ENCODE results near the gene RUNX1.
"Not testable (repeated sequence)": the region's sequence is repeated elsewhere in the genome, so short reads cannot be mapped to it uniquely, and the experiment has no call there.

Gene RUNX1

DNA sequence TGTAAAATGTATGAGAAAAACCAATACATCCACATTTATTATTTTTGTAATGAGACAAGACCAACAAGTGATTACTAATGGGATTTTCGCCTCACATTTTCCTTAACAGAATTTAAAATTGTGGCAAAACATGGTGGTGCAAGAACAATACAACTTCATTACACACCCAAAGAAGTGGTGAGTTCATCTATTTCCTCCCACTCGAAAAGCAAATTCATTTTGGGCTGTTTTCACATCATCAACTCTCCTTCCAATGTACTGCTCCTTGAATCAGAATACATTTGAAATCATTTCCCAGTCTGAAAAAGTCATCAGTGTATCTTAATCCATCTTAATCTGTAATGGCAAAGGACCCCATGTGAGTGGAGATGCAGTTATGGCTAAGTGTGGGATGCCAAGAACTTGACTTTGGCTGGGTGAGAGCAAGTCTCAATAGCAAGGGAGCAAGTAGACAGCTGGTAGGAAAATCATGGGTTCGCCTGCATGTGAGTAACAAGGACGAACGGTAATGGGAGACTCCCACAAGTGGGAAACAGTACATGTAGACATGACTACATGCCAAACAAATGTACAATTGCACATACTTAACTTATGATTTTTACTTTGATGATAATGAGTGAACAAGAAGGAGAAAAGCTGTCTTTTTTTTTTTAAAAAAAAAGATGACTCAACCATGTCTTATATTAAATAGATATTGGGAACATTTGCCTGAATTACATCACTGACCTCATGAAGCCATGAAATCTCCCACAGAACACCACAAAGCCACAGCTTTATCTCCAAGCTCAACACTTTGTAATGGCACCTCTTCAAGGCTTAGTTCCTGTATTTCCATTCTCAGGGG lies 46.0 kb downstream of the RUNX1 start:
- 96% methylated on average over 5 of the region's 5 CpGs for WGBS
- Histone ChIP-seq H3K27ac (ENCODE audit: low read depth, low read length) (no peak overlapping the region), H3K4me1 (ENCODE audit: insufficient read depth, low read length) (no peaks in the 10 kb centered on the region), H3K9ac (ENCODE audit: low read depth, low read length) (no peak overlapping the region), H3K9me3 (ENCODE audit: insufficient read depth, low read depth, low read length) (no peaks in the 10 kb centered on the region), H3K27me3 (ENCODE audit: insufficient read depth, low read length) (no peaks in the 10 kb centered on the region), H3K4me3 (ENCODE audit: low read length) (no peak overlapping the region), H3K36me3 (ENCODE audit: insufficient read depth, low read length) (no peaks in the 10 kb centered on the region)

DNA sequence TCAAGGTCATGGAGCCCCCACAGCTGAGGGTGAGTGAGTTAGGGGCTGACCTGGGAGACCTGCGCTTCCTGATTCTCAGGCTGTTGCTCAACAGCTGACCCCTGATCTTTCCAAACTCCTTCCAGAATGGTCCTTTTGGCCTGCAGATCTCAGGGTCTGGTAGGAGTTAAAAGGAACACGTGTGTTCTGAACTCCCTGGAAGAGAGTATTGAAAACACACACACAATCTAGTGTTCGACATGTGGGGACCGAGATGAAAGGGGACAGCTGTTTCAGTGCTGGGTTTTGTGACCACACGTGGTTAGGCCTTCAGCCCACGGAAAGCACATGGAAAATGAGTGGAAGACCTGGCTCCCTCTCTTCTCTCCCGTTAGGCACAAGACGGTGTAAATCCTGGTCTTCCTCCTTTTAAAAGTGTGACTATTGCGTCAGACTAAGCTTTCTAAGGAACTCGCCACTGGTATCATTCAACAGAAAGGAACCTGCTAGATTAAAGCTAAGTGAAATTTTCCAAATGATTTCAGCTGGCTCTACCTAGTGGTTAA lies 49.6 kb downstream of the RUNX1 start:
- Histone ChIP-seq H3K9ac (ENCODE audit: low read depth, low read length) (no peak overlapping the region), H3K36me3 (ENCODE audit: insufficient read depth, low read length) (no peaks in the 10 kb centered on the region), H3K27me3 (ENCODE audit: insufficient read depth, low read length) (no peaks in the 10 kb centered on the region), H3K27ac (ENCODE audit: low read depth, low read length) (no peak overlapping the region), H3K9me3 (ENCODE audit: insufficient read depth, low read depth, low read length) (no peaks in the 10 kb centered on the region), H3K4me1 (ENCODE audit: insufficient read depth, low read length) (peaks cover 7% of the 10 kb centered on the region; the same call in 1 of the 2 replicates), H3K4me3 (ENCODE audit: low read length) (no peak overlapping the region)
- WGBS = 95% methylated on average over 10 of the region's 10 CpGs

DNA sequence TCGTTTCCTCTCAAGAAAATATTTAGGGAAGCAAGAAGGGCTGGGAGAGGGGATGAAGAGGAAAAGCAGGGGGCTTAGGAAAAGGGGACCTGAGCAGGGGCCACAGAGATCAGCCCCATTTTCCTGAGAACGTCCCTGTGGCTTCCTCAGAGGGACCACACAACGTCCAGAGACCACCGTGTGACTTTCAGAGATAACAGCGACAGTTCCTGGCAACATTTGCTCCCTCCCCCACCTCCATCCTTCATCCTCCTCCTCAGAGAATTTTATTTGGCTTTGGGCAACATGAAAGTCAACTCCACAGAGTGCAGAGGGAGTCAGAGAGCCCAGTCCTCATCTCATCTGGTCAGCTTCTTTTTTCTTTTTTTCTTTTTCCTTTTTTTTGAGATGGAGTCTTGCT lies 50.9 kb downstream of the RUNX1 start:
- H3K4me1 ChIP-seq (ENCODE audit: insufficient read depth, low read length) = peaks cover 7% of the 10 kb centered on the region; the same call in 1 of the 2 replicates
- H3K36me3 ChIP-seq (ENCODE audit: insufficient read depth, low read length) = no peaks in the 10 kb centered on the region
- no peak overlapping the region for H3K9ac ChIP-seq (ENCODE audit: low read depth, low read length)
- no peaks in the 10 kb centered on the region for H3K9me3 ChIP-seq (ENCODE audit: insufficient read depth, low read depth, low read length)
- WGBS = 95% methylated on average over 5 of the region's 5 CpGs
- no peak overlapping the region for H3K4me3 ChIP-seq (ENCODE audit: low read length)
- no peak overlapping the region for H3K27ac ChIP-seq (ENCODE audit: low read depth, low read length)
- no peaks in the 10 kb centered on the region for H3K27me3 ChIP-seq (ENCODE audit: insufficient read depth, low read length)

DNA sequence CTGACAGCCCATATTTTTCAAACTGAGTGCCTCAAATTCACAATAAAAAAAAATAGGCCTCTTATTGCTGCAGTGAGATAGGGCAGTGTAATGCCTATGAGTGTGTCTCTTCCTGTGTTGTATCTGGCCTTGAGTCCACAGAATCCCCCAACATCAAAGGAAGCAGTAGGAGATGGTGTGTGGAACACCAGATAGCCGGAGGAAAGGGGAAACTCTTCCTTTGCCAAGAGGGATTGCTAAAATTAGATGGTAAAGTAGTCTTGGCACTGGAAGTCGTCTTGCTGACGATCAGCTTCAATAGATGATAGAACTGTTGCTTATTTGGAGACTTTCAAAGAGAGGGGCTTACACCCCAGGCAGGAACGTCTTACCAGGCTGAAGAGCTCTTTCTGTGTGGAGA lies 51.8 kb downstream of the RUNX1 start:
- H3K9ac ChIP-seq (ENCODE audit: low read depth, low read length) = no peak overlapping the region
- peaks cover 7% of the 10 kb centered on the region; the same call in 1 of the 2 replicates for H3K4me1 ChIP-seq (ENCODE audit: insufficient read depth, low read length)
- H3K27ac ChIP-seq (ENCODE audit: low read depth, low read length) = no peak overlapping the region
- no peaks in the 10 kb centered on the region for H3K27me3 ChIP-seq (ENCODE audit: insufficient read depth, low read length)
- H3K4me3 ChIP-seq (ENCODE audit: low read length) = no peak overlapping the region
- no peaks in the 10 kb centered on the region for H3K36me3 ChIP-seq (ENCODE audit: insufficient read depth, low read length)
- WGBS = 93% methylated on average over 4 of the region's 4 CpGs
- H3K9me3 ChIP-seq (ENCODE audit: insufficient read depth, low read depth, low read length) = no peaks in the 10 kb centered on the region

DNA sequence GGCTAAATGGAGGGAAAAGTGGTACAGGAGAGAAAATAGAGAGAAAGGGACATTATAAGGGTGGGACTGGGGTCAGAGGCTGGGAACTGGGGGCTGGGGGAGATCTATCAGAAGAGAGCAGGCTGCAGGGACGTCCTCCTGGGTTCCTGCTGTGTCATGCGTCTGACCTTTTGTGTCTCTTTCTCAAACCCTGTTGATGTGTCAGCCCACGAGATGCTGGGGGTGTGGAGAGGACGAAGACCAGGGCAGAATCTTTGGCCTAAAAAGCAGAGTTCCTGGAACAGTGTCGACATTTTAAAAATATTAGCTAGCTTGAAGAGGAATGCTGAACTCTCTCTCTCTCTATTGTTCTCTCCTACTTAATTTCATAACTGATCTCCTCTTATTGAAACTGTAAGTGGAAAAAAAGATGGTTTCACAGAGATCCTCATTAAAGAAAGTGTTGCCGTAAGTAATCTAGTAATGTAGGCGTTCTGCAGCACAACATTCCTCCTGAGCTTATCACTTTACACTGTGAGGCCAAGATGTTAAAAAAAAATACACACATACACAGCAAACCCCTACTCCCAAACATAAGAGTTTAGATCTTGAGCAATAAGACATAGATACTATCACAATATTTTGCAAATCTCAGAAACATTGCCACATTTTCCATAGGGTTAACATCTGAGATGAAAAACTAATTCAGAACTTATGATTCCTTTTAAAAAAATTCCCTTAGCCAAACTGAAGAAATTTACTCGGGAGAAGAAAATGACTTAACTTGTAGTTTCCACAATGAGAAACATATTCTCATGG lies 52.6 kb downstream of the RUNX1 start:
- Histone ChIP-seq H3K27me3 (ENCODE audit: insufficient read depth, low read length) (no peaks in the 10 kb centered on the region), H3K9ac (ENCODE audit: low read depth, low read length) (no peak overlapping the region), H3K9me3 (ENCODE audit: insufficient read depth, low read depth, low read length) (no peaks in the 10 kb centered on the region), H3K27ac (ENCODE audit: low read depth, low read length) (no peak overlapping the region), H3K36me3 (ENCODE audit: insufficient read depth, low read length) (no peaks in the 10 kb centered on the region), H3K4me1 (ENCODE audit: insufficient read depth, low read length) (peaks cover 7% of the 10 kb centered on the region; the same call in 1 of the 2 replicates), H3K4me3 (ENCODE audit: low read length) (no peak overlapping the region)
- 70% methylated on average over 7 of the region's 8 CpGs for WGBS

DNA sequence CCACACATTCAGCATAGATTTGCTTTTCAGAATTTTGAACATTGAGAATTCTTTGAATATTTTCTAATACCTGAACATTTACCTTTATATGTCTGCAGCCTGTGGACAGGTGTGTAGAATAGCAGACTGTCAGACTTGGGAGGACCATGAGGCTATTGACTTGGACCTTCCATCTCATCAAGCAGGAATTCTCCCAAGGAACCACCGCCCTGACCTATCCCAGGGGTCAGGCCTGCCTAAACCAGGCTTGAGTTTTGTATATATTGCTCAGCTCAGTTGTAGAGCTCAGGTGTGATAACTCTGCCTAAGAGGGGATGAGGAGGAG lies 53.2 kb downstream of the RUNX1 start:
- no peaks in the 10 kb centered on the region for H3K9me3 ChIP-seq (ENCODE audit: insufficient read depth, low read depth, low read length)
- WGBS = 100% methylated on average over 1 of the region's 1 CpG
- H3K27ac ChIP-seq (ENCODE audit: low read depth, low read length) = no peak overlapping the region
- H3K9ac ChIP-seq (ENCODE audit: low read depth, low read length) = no peak overlapping the region
- H3K4me1 ChIP-seq (ENCODE audit: insufficient read depth, low read length) = peaks cover 7% of the 10 kb centered on the region; the same call in 1 of the 2 replicates
- H3K27me3 ChIP-seq (ENCODE audit: insufficient read depth, low read length) = no peaks in the 10 kb centered on the region
- no peak overlapping the region for H3K4me3 ChIP-seq (ENCODE audit: low read length)
- no peaks in the 10 kb centered on the region for H3K36me3 ChIP-seq (ENCODE audit: insufficient read depth, low read length)

DNA sequence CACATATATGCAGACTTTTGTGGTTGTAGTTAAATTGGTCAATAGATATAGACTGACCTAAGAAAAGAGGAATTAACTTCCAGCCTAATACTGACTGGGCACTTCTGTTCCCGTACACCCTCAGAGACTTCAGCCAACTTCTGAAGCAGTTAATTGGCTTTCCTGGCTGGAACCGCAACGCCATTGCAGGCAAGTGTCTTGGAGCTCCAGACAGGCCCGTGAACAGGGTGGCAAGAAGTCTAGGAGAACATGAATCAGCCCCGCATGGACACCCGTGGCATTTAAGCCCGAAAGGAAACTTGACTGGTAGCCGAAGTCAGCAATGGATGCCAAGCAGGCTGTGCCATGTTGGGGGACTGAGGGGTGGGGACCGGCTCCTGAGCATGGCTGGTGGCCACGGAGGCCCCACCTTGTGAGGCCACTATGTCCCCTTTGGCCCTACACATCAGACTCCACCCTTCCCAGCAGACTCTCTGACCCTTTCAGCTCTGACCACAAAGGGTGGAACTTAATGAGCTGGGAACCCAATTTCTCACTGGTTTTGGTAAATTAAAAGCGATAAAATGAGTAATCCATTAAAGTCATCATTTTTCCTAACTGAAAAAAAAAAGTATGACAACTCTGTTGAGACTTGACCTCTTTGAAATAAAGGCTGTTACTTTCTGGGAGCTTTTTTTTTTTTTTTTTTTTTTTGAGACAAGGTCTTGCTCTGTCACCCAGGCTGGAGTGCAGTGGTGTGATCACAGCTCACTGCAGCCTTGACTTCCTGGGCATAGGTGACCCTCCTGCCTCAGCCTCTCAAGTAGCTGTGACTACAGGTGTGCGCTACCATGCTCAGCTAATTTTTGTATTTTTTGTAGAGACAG lies 54.1 kb downstream of the RUNX1 start:
- Histone ChIP-seq H3K27ac (ENCODE audit: low read depth, low read length) (no peak overlapping the region), H3K4me1 (ENCODE audit: insufficient read depth, low read length) (peaks cover 7% of the 10 kb centered on the region; the same call in 1 of the 2 replicates), H3K9me3 (ENCODE audit: insufficient read depth, low read depth, low read length) (no peaks in the 10 kb centered on the region), H3K9ac (ENCODE audit: low read depth, low read length) (no peak overlapping the region), H3K27me3 (ENCODE audit: insufficient read depth, low read length) (no peaks in the 10 kb centered on the region), H3K36me3 (ENCODE audit: insufficient read depth, low read length) (no peaks in the 10 kb centered on the region), H3K4me3 (ENCODE audit: low read length) (no peak overlapping the region)
- 93% methylated on average over 11 of the region's 12 CpGs for WGBS

DNA sequence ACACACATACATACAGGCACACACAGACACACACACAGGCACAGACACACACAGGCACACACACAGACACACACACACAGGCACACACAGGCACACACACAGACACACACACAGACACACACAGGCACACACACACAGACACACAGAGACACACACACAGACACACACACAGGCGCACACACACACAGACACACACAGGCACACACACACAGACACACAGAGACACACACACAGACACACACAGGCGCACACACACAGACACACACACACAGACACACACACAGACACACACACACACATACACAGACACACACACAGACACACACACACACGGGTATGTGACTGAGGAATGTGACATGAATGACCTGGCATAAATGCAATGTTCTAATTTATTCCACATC lies 55.6 kb downstream of the RUNX1 start:
- H3K9me3 ChIP-seq (ENCODE audit: insufficient read depth, low read depth, low read length); H3K4me3 ChIP-seq (ENCODE audit: low read length); H3K27me3 ChIP-seq (ENCODE audit: insufficient read depth, low read length); H3K27ac ChIP-seq (ENCODE audit: low read depth, low read length); H3K9ac ChIP-seq (ENCODE audit: low read depth, low read length); H3K4me1 ChIP-seq (ENCODE audit: insufficient read depth, low read length); H3K36me3 ChIP-seq (ENCODE audit: insufficient read depth, low read length): not testable (repeated sequence)
- WGBS = 91% methylated on average over 3 of the region's 3 CpGs

DNA sequence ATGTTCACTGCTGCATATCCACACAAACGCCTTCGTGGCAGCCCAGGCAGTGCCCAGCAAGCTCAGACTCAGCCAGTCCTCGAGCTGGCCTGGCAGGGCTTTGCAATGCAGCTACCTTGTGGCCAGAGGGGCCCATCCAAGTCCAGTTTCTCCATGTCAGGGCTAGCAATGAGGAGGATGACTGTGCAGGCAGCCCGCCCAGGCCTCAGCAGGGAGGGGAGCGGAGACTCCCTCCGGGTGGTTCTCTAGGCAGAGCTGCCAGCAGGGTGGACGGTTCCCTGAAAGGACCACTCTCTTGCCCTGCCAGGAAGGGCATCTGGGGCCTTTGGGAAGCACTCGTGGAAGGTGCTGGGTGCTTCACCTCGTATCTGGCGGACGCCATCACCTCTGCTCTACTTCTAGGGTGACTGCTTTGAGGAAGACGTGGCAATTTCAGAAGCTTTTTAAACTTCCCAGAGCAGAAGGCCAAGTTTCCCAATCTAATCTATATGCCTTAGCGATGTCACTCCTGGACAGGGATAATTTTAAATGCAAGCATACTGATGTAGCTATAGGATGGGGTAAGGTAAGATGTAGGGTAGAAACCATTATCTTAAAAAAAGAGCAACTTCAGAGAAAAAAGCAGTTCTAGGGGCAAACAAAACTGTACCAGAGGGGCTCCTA lies 56.2 kb downstream of the RUNX1 start:
- no peak overlapping the region for H3K27ac ChIP-seq (ENCODE audit: low read depth, low read length)
- WGBS = 87% methylated on average over 13 of the region's 13 CpGs
- H3K4me1 ChIP-seq (ENCODE audit: insufficient read depth, low read length) = peaks cover 7% of the 10 kb centered on the region; the same call in 1 of the 2 replicates
- H3K9ac ChIP-seq (ENCODE audit: low read depth, low read length) = no peak overlapping the region
- H3K27me3 ChIP-seq (ENCODE audit: insufficient read depth, low read length) = peaks cover 8% of the 10 kb centered on the region
- no peaks in the 10 kb centered on the region for H3K9me3 ChIP-seq (ENCODE audit: insufficient read depth, low read depth, low read length)
- no peaks in the 10 kb centered on the region for H3K36me3 ChIP-seq (ENCODE audit: insufficient read depth, low read length)
- no peak overlapping the region for H3K4me3 ChIP-seq (ENCODE audit: low read length)

DNA sequence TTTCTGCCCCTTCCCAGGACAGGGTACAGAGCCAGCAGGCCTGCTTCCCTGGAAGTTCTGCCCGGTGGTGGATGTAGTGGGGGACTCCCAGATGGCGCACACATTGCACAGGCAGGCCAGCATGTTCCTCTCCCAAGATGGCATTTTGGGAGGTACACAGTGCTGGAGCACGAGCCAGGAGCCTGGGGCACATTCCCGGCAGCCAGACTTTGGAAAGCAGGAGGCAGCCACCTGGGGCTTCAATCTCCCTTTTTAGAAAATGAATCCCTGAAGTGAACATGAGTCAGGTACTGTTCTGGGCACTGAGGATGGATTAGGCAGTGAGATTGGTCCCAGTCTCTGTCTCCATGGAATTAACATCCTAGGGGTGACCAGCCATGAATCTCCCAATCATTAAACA lies 56.9 kb downstream of the RUNX1 start:
- no peak overlapping the region for H3K4me3 ChIP-seq (ENCODE audit: low read length)
- peaks cover 10% of the 10 kb centered on the region; the same call in 1 of the 2 replicates for H3K4me1 ChIP-seq (ENCODE audit: insufficient read depth, low read length)
- no peak overlapping the region for H3K27ac ChIP-seq (ENCODE audit: low read depth, low read length)
- H3K27me3 ChIP-seq (ENCODE audit: insufficient read depth, low read length) = peaks cover 14% of the 10 kb centered on the region
- 94% methylated on average over 4 of the region's 4 CpGs for WGBS
- no peaks in the 10 kb centered on the region for H3K36me3 ChIP-seq (ENCODE audit: insufficient read depth, low read length)
- no peak overlapping the region for H3K9ac ChIP-seq (ENCODE audit: low read depth, low read length)
- H3K9me3 ChIP-seq (ENCODE audit: insufficient read depth, low read depth, low read length) = no peaks in the 10 kb centered on the region

Data from HUES64 (cell line).